Gastroesophageal sphincter (tissue), 3 donors: ENCODE results near the gene PPFIA1.
"Not testable (repeated sequence)": the region's sequence is repeated elsewhere in the genome, so short reads cannot be mapped to it uniquely, and the experiment has no call there.

ENCODE experiments used
- CTCF ChIP-seq, 4 experiments: fragments of 200-600 bp in 2 of 4; fragments of 450-650 bp in 2 of 4; sonication (generic) in 1 of 4; IDR thresholded peaks; one replicate each; pipeline ENCODE4 v1.5.1; 2017 to 2019; ENCODE audit warnings: antibody characterized with exemption in 4 of 4, mild to moderate bottlenecking in 2 of 4, moderate library complexity in 2 of 4
- EP300 ChIP-seq: sonication (generic); formaldehyde crosslinking; IDR thresholded peaks from one replicate; pipeline ENCODE4 v1.6.1; 2017; ENCODE audit warnings: antibody characterized with exemption, mild to moderate bottlenecking
- POLR2A ChIP-seq, 2 donors: fragments of 450-650 bp; IDR thresholded peaks; one replicate each; pipeline ENCODE4 v1.6.1; 2017; ENCODE audit warnings: antibody characterized with exemption in 2 of 2, mild to moderate bottlenecking in 2 of 2, moderate library complexity in 1 of 2

- TF ChIP-seq CTCF (IDR thresholded peaks at IDR 0.05); POLR2A (IDR thresholded peaks at IDR 0.05); EP300: not testable (repeated sequence)
Measured at GRCh38 chr11:70331320-70331843, 60.9 kb downstream of the PPFIA1 start.
